Calu3 (cell line): Measurements from ENCODE around the gene ZNF343. TPM values are rescaled to one million over a fixed set of nuclear protein-coding genes. Genes with fewer than 3 reads are reported as not detected.

Experiments used
- BruUV-seq: library from RNA; stranded (reverse); fragments of 400-500 nt; replicated peaks from 2 replicates; lab custom pipeline; 2021; lab: Mats Ljungman, UMichigan
- CTCF ChIA-PET: fragments of 300-600 bp; sonication (Branson Sonifier 250); formaldehyde crosslinking; loops from one replicate; lab custom pipeline; 2022; ENCODE audit warnings: antibody characterized with exemption; lab: Charles Lee
- DNase-seq: peaks from one replicate; pipeline ENCODE4 v3.0.0; 2022
- H3K27ac Mint-ChIP-seq: one replicate; pipeline ENCODE4 v1.8.0; 2022; ENCODE audit warnings: mixed read lengths; ENCODE audit not compliant: unreplicated experiment
- H3K27me3 Mint-ChIP-seq: one replicate; pipeline ENCODE4 v1.8.0; 2022; ENCODE audit warnings: mixed read lengths; ENCODE audit not compliant: unreplicated experiment
- H3K36me3 Mint-ChIP-seq: one replicate; pipeline ENCODE4 v1.8.0; 2022; ENCODE audit warnings: mild to moderate bottlenecking, moderate library complexity, mixed read lengths; ENCODE audit not compliant: insufficient read depth, unreplicated experiment
- H3K4me1 Mint-ChIP-seq: one replicate; pipeline ENCODE4 v1.8.0; 2022; ENCODE audit warnings: mild to moderate bottlenecking, low read depth, mixed read lengths; ENCODE audit not compliant: unreplicated experiment
- H3K4me3 Mint-ChIP-seq: one replicate; pipeline ENCODE4 v1.8.0; 2022; ENCODE audit warnings: mild to moderate bottlenecking, low read depth, moderate library complexity, mixed read lengths; ENCODE audit not compliant: unreplicated experiment
- H3K9me3 Mint-ChIP-seq: one replicate; pipeline ENCODE4 v1.8.0; 2022; ENCODE audit warnings: low read depth, mixed read lengths; ENCODE audit not compliant: unreplicated experiment
- intact Hi-C: fragments of 100-400 bp; cut with micrococcal nuclease; formaldehyde crosslinking; loops from one replicate; pipeline ENCODE4 v1.10.0; 2022; ENCODE audit not compliant: unreplicated experiment
- total RNA-seq: library from RNA; stranded (reverse); gene quantifications from 2 replicates; pipeline ENCODE4 v1.2.3, GENCODE V29; 2022
- TF ChIP-seq, protein P1 (sequence below): fragments of 200-600 bp; IDR thresholded peaks from one replicate; pipeline ENCODE4 v1.8.0; 2022; ENCODE audit warnings: antibody characterized with exemption; ENCODE audit not compliant: unreplicated experiment

ZNF343 gene
- total RNA-seq, 1 experiment from 2014 or later, result 6.5 TPM

DNA sequence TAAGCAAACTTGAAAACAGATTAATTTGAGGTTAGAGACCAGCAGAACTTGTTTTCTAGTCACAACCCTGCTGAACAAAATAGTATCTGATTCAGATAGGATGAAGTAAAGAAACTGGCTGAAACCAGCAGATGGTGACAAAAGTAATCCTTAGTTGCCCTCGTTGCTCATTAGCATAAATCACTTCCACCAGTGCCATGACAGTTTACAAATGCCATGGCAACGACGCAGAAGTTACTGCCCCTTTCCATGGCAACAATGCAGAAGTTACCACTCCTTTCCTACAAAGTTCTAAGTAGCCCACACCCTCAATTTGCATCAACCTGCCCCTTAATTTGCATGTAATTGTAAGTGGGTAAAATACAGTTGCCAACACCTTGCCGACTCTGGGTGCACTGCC lies 61.9 kb downstream of the ZNF343 start:
- H3K27me3 Mint-ChIP-seq, result peaks cover 25% of the 10 kb centered on the region
- no peak overlapping the region for H3K4me3 Mint-ChIP-seq
- H3K36me3 Mint-ChIP-seq, result no peaks in the 10 kb centered on the region
- TF ChIP-seq, protein P1, sequence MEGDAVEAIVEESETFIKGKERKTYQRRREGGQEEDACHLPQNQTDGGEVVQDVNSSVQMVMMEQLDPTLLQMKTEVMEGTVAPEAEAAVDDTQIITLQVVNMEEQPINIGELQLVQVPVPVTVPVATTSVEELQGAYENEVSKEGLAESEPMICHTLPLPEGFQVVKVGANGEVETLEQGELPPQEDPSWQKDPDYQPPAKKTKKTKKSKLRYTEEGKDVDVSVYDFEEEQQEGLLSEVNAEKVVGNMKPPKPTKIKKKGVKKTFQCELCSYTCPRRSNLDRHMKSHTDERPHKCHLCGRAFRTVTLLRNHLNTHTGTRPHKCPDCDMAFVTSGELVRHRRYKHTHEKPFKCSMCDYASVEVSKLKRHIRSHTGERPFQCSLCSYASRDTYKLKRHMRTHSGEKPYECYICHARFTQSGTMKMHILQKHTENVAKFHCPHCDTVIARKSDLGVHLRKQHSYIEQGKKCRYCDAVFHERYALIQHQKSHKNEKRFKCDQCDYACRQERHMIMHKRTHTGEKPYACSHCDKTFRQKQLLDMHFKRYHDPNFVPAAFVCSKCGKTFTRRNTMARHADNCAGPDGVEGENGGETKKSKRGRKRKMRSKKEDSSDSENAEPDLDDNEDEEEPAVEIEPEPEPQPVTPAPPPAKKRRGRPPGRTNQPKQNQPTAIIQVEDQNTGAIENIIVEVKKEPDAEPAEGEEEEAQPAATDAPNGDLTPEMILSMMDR, result no peak
- CTCF ChIA-PET, result interaction anchor here (1.1 kb wide), 1 partner anchor 240 kb away, joined by 4 read pairs; no protein-coding TSS in a partner anchor
- BruUV-seq, result no TSS peak
- intact Hi-C loops, result no loop called here
- DNase-seq, result no peak
- no peaks in the 10 kb centered on the region for H3K9me3 Mint-ChIP-seq
- H3K27ac Mint-ChIP-seq, result no peak overlapping the region
- H3K4me1 Mint-ChIP-seq, result no peaks in the 10 kb centered on the region

Other genes with a start within 250 kb of the ZNF343 start
- not detected in 2 replicates for gene TGM3, start 212.9 kb downstream of the ZNF343 start, total RNA-seq
- not detected in 2 replicates for gene TGM6, start 128.0 kb downstream of the ZNF343 start, total RNA-seq
- gene SNRPB, start 38.1 kb downstream of the ZNF343 start, total RNA-seq, result 208 and 215 TPM in 2 replicates
- not detected in 2 replicates for gene TMC2, start 27.7 kb upstream of the ZNF343 start, total RNA-seq
- gene NOP56, start 143.7 kb upstream of the ZNF343 start, total RNA-seq, result 303 and 310 TPM in 2 replicates
- gene IDH3B, start 155.3 kb upstream of the ZNF343 start, total RNA-seq, result 73.6 and 74.8 TPM in 2 replicates
- gene EBF4, start 183.9 kb upstream of the ZNF343 start, total RNA-seq, result 4.3 and 6.6 TPM in 2 replicates